H9 (cell line): ENCODE measurements around the gene RASA3. TPM values are rescaled to one million over a fixed set of nuclear protein-coding genes. Genes with fewer than 3 reads are reported as not detected.
A peak's percentile ranks its signal among the peaks of the same experiment; 100 is the strongest.

Experiments used
- DNase-seq: peaks from one replicate; pipeline ENCODE4 v3.0.0-alpha.2; 2017
- H2AFZ ChIP-seq: one replicate; pipeline ENCODE4 v1.6.1; 2013; ENCODE audit warnings: mild to moderate bottlenecking, low read length, control low read depth, moderate library complexity
- H2AK5ac ChIP-seq: 2 replicates; pipeline ENCODE4 v1.6.1; 2013; ENCODE audit warnings: low read length, control low read depth, mixed read lengths; ENCODE audit not compliant: insufficient read length
- H2BK120ac ChIP-seq: one replicate; pipeline ENCODE4 v1.6.1; 2013; ENCODE audit warnings: low read depth, mild to moderate bottlenecking, low read length, control low read depth, inconsistent platforms; ENCODE audit not compliant: poor library complexity, severe bottlenecking
- H2BK12ac ChIP-seq: 2 replicates; pipeline ENCODE4 v1.6.1; 2013; ENCODE audit warnings: low read length, control low read depth, mixed read lengths, low read depth; ENCODE audit not compliant: insufficient read length
- H2BK15ac ChIP-seq: 2 replicates; pipeline ENCODE4 v1.6.1; 2013; ENCODE audit warnings: low read depth, low read length, control low read depth
- H2BK20ac ChIP-seq: one replicate; pipeline ENCODE4 v1.6.1; 2013; ENCODE audit warnings: low read depth, mild to moderate bottlenecking, low read length, control low read depth, inconsistent platforms; ENCODE audit not compliant: poor library complexity, severe bottlenecking
- H2BK5ac ChIP-seq: 2 replicates; pipeline ENCODE4 v1.6.1; 2013; ENCODE audit warnings: low read length, control low read depth, mixed read lengths; ENCODE audit not compliant: insufficient read length
- H3K14ac ChIP-seq: 2 replicates; pipeline ENCODE4 v1.6.1; 2013; ENCODE audit warnings: low read length, control low read depth; ENCODE audit not compliant: insufficient read depth
- H3K18ac ChIP-seq: 2 replicates; pipeline ENCODE4 v1.6.1; 2013; ENCODE audit warnings: low read depth, mild to moderate bottlenecking, mixed read lengths, low read length, control low read depth; ENCODE audit not compliant: insufficient read length
- H3K23ac ChIP-seq: 2 replicates; pipeline ENCODE4 v1.6.1; 2013; ENCODE audit warnings: low read length, control low read depth, mixed read lengths, low read depth; ENCODE audit not compliant: insufficient read length
- H3K23me2 ChIP-seq: 2 replicates; pipeline ENCODE4 v1.6.1; 2013; ENCODE audit warnings: low read depth, mild to moderate bottlenecking, mixed read lengths, low read length, control low read depth; ENCODE audit not compliant: insufficient read length, poor library complexity, severe bottlenecking
- H3K27ac ChIP-seq: 2 replicates; pipeline ENCODE4 v1.5.1; 2013; ENCODE audit warnings: low read length, control low read depth, mixed read lengths, low read depth; ENCODE audit not compliant: insufficient read length
- H3K27me3 ChIP-seq: 2 replicates; pipeline ENCODE4 v1.6.1; 2013; ENCODE audit warnings: low read length, control low read depth, inconsistent platforms; ENCODE audit not compliant: insufficient read depth
- H3K4ac ChIP-seq: 2 replicates; pipeline ENCODE4 v1.6.1; 2013; ENCODE audit warnings: low read depth, mild to moderate bottlenecking, control low read depth, inconsistent platforms, low read length, moderate library complexity
- H3K4me1 ChIP-seq: 2 replicates; pipeline ENCODE4 v1.6.1; 2013; ENCODE audit warnings: low read length, control low read depth, inconsistent platforms; ENCODE audit not compliant: insufficient read depth
- H3K4me2 ChIP-seq: 2 replicates; pipeline ENCODE4 v1.6.1; 2013; ENCODE audit warnings: low read length, control low read depth, mixed read lengths; ENCODE audit not compliant: insufficient read length, insufficient read depth
- H3K56ac ChIP-seq: 2 replicates; pipeline ENCODE4 v1.6.1; 2013; ENCODE audit warnings: low read depth, mild to moderate bottlenecking, mixed read lengths, low read length, control low read depth; ENCODE audit not compliant: insufficient read length
- H3K79me1 ChIP-seq: 2 replicates; pipeline ENCODE4 v1.6.1; 2013; ENCODE audit warnings: low read depth, mild to moderate bottlenecking, moderate library complexity, low read length, control low read depth, inconsistent platforms; ENCODE audit not compliant: insufficient read depth, poor library complexity, severe bottlenecking
- H3K79me2 ChIP-seq: 2 replicates; pipeline ENCODE4 v1.6.1; 2013; ENCODE audit warnings: low read length, control low read depth, inconsistent platforms; ENCODE audit not compliant: insufficient read depth
- H3K9ac ChIP-seq: 2 replicates; pipeline ENCODE4 v1.6.1; 2013; ENCODE audit warnings: low read length, control low read depth, mixed read lengths; ENCODE audit not compliant: insufficient read length; ENCODE audit errors: extremely low read depth
- H3K9me3 ChIP-seq: one replicate; pipeline ENCODE4 v1.6.1; 2013; ENCODE audit warnings: low read depth, low read length, inconsistent platforms; ENCODE audit not compliant: control insufficient read depth
- H3T11ph ChIP-seq: one replicate; pipeline ENCODE4 v1.6.1; 2013; ENCODE audit warnings: mild to moderate bottlenecking, low read length, control low read depth, inconsistent platforms
- H4K20me1 ChIP-seq: one replicate; pipeline ENCODE4 v1.6.1; 2013; ENCODE audit not compliant: control insufficient read depth, insufficient read length, insufficient read depth
- H4K5ac ChIP-seq: 2 replicates; pipeline ENCODE4 v1.6.1; 2013; ENCODE audit warnings: low read depth, mild to moderate bottlenecking, mixed read lengths, low read length, control low read depth; ENCODE audit not compliant: insufficient read length
- H4K8ac ChIP-seq: replicated peaks from 2 replicates; pipeline ENCODE4 v1.6.1; 2013; ENCODE audit warnings: low read length, control low read depth, mixed read lengths, low read depth; ENCODE audit not compliant: insufficient read length
- H4K91ac ChIP-seq: 2 replicates; pipeline ENCODE4 v1.6.1; 2013; ENCODE audit warnings: low read depth, mild to moderate bottlenecking, moderate library complexity, mixed read lengths, low read length, control low read depth; ENCODE audit not compliant: insufficient read length
- H3K27ac Mint-ChIP-seq, 3 experiments: 2 replicates in 2 of 3; 3 replicates in 1 of 3; pipeline ENCODE4 v1.8.0; 2020 to 2021; ENCODE audit warnings: mixed read lengths in 3 of 3, mild to moderate bottlenecking in 1 of 3, moderate library complexity in 1 of 3
- H3K27me3 Mint-ChIP-seq: 2 replicates; pipeline ENCODE4 v1.8.0; 2021; ENCODE audit warnings: low read depth, mild to moderate bottlenecking, moderate library complexity, mixed read lengths
- H3K36me3 Mint-ChIP-seq, 3 experiments: 2 replicates in 2 of 3; 3 replicates in 1 of 3; pipeline ENCODE4 v1.8.0; 2020 to 2021; ENCODE audit warnings: low read depth in 3 of 3, mixed read lengths in 3 of 3; ENCODE audit not compliant: insufficient read depth in 1 of 3
- H3K4me1 Mint-ChIP-seq, 2 experiments: 2 replicates each; pipeline ENCODE4 v1.8.0; 2020; ENCODE audit warnings: mixed read lengths in 2 of 2
- H3K4me3 Mint-ChIP-seq, 2 experiments: 2 replicates in 1 of 2; 3 replicates in 1 of 2; pipeline ENCODE4 v1.8.0; 2020 to 2021; ENCODE audit warnings: mild to moderate bottlenecking in 2 of 2, mixed read lengths in 2 of 2, moderate library complexity in 1 of 2
- H3K9me3 Mint-ChIP-seq, 2 experiments: 2 replicates in 1 of 2; 3 replicates in 1 of 2; pipeline ENCODE4 v1.8.0; 2020; ENCODE audit warnings: mild to moderate bottlenecking in 2 of 2, mixed read lengths in 2 of 2, moderate library complexity in 1 of 2
- CTCF ChIP-seq: fragments of 200-600 bp; sonication (generic); conservative IDR thresholded peaks from 3 replicates; pipeline ENCODE4 v1.8.0; 2021; ENCODE audit warnings: antibody characterized with exemption, mild to moderate bottlenecking
- WGBS: extraction: QIAGEN DNeasy Blood & Tissue Kit; methylation state at CpG from one replicate; pipeline ENCODE4 v1.1.7; 2013; ENCODE audit warnings: missing lambda C conversion rate, low lambda C conversion rate, mixed read lengths; ENCODE audit not compliant: insufficient read length; ENCODE audit errors: extremely low coverage; 5-methylcytosine and 5-hydroxymethylcytosine counted together
- total RNA-seq: library from RNA; stranded (reverse); gene quantifications from 2 replicates; pipeline ENCODE4 v1.2.1, GENCODE V29; 2021

RASA3 gene
- total RNA-seq, 1 experiment from 2014 or later, result 12.3 TPM

- no peaks in the 10 kb centered on the region for H3K79me1 ChIP-seq
- no peaks in the 10 kb centered on the region for H3K9me3 Mint-ChIP-seq
- peak overlapping the region in 2 of 3 experiments; percentile 44 to 51; a peak in 2 of 7 replicates for H3K27ac Mint-ChIP-seq
- no peak overlapping the region for H2BK15ac ChIP-seq
- H4K8ac ChIP-seq, result no peak overlapping the region
- no peaks in the 10 kb centered on the region for H3K9me3 ChIP-seq
- no peak overlapping the region for H3K9ac ChIP-seq
- H3K36me3 Mint-ChIP-seq, result peaks cover 3 to 6% (median 5%) of the 10 kb centered on the region in 3 experiments; a peak in 4 of 7 replicates
- H3K27me3 ChIP-seq, result no peaks in the 10 kb centered on the region
- H3K23me2 ChIP-seq, result no peaks in the 10 kb centered on the region
- H2BK20ac ChIP-seq, result no peak overlapping the region
- no peak overlapping the region for H2AK5ac ChIP-seq
- no peak overlapping the region for H2BK12ac ChIP-seq
- H3K14ac ChIP-seq, result no peak overlapping the region
- H4K5ac ChIP-seq, result no peak overlapping the region
- no peak overlapping the region for H3K56ac ChIP-seq
- no peak overlapping the region for H2AFZ ChIP-seq
- no peak for TF ChIP-seq CTCF
- 0 out of 4 replicates have a peak, but pooled peaks cover 0 to 4% of the 10 kb centered on the region in 2 experiments for H3K4me1 Mint-ChIP-seq
- no CpG with 5 or more reads among the region's 26 CpGs for WGBS
- no peak overlapping the region for H3T11ph ChIP-seq
- H2BK120ac ChIP-seq, result no peak overlapping the region
- no peak for DNase-seq
- H3K18ac ChIP-seq, result no peak overlapping the region
- H2BK5ac ChIP-seq, result no peak overlapping the region
- no peak overlapping the region for H3K4ac ChIP-seq
- H3K4me2 ChIP-seq, result no peak overlapping the region
- no peak overlapping the region; a peak in 1 of 5 replicates for H3K4me3 Mint-ChIP-seq
- H3K27me3 Mint-ChIP-seq, result no peaks in the 10 kb centered on the region
- H3K23ac ChIP-seq, result no peak overlapping the region
- no peak overlapping the region for H4K91ac ChIP-seq
- no peaks in the 10 kb centered on the region for H4K20me1 ChIP-seq
- no peak overlapping the region for H3K27ac ChIP-seq
- no peaks in the 10 kb centered on the region for H3K4me1 ChIP-seq
- H3K79me2 ChIP-seq, result no peaks in the 10 kb centered on the region
Observed at GRCh38 chr13:114000151-114001040, 132.0 kb downstream of the RASA3 start.
